Ectodermal cell (in vitro differentiated cells): ENCODE data around the gene NDC80. TPM values are rescaled to one million over a fixed set of nuclear protein-coding genes. Genes with fewer than 3 reads are reported as not detected.
A peak's percentile ranks its signal among the peaks of the same experiment; 100 is the strongest.
"Not testable (repeated sequence)": the region's sequence is repeated elsewhere in the genome, so short reads cannot be mapped to it uniquely, and the experiment has no call there.

ENCODE experiments used
- H3K27ac ChIP-seq: 2 replicates; pipeline ENCODE4 v1.7.0; 2013; ENCODE audit warnings: mild to moderate bottlenecking, low read depth, low read length; ENCODE audit not compliant: insufficient read depth, poor library complexity, severe bottlenecking
- H3K27me3 ChIP-seq: 2 replicates; pipeline ENCODE4 v1.7.0; 2013; ENCODE audit warnings: mild to moderate bottlenecking, low read length; ENCODE audit not compliant: insufficient read depth, control insufficient read depth, poor library complexity, severe bottlenecking
- H3K36me3 ChIP-seq: one replicate; pipeline ENCODE4 v1.7.0; 2013; ENCODE audit warnings: low read length; ENCODE audit not compliant: control insufficient read depth, insufficient read depth
- H3K4me1 ChIP-seq: one replicate; pipeline ENCODE4 v1.7.0; 2013; ENCODE audit warnings: low read length; ENCODE audit not compliant: control insufficient read depth, insufficient read depth
- H3K4me3 ChIP-seq: 2 replicates; pipeline ENCODE4 v1.7.0; 2013; ENCODE audit warnings: low read depth, low read length, control low read depth; ENCODE audit not compliant: insufficient read depth
- H3K9me3 ChIP-seq: 2 replicates; pipeline ENCODE4 v1.7.0; 2013; ENCODE audit warnings: mild to moderate bottlenecking, low read length, moderate library complexity; ENCODE audit not compliant: control insufficient read depth
- WGBS, 2 experiments: methylation state at CpG; one replicate each; pipeline ENCODE4 v1.1.7; 2013; ENCODE audit warnings: missing lambda C conversion rate in 2 of 2; 5-methylcytosine and 5-hydroxymethylcytosine counted together
- polyA plus RNA-seq, 4 experiments: library from polyadenylated mRNA; stranded (reverse); fragments of 50-300 nt; gene quantifications; one replicate each; pipeline ENCODE4 v1.2.3, GENCODE V29; 2013

The NDC80 gene
- polyA plus RNA-seq (2013, experiment 1 of 4), result 47.9 TPM
- polyA plus RNA-seq (2013, experiment 2 of 4), result 38.3 TPM
- 41.9 TPM for polyA plus RNA-seq (2013, experiment 3 of 4)
- 41.5 TPM for polyA plus RNA-seq (2013, experiment 4 of 4)

DNA sequence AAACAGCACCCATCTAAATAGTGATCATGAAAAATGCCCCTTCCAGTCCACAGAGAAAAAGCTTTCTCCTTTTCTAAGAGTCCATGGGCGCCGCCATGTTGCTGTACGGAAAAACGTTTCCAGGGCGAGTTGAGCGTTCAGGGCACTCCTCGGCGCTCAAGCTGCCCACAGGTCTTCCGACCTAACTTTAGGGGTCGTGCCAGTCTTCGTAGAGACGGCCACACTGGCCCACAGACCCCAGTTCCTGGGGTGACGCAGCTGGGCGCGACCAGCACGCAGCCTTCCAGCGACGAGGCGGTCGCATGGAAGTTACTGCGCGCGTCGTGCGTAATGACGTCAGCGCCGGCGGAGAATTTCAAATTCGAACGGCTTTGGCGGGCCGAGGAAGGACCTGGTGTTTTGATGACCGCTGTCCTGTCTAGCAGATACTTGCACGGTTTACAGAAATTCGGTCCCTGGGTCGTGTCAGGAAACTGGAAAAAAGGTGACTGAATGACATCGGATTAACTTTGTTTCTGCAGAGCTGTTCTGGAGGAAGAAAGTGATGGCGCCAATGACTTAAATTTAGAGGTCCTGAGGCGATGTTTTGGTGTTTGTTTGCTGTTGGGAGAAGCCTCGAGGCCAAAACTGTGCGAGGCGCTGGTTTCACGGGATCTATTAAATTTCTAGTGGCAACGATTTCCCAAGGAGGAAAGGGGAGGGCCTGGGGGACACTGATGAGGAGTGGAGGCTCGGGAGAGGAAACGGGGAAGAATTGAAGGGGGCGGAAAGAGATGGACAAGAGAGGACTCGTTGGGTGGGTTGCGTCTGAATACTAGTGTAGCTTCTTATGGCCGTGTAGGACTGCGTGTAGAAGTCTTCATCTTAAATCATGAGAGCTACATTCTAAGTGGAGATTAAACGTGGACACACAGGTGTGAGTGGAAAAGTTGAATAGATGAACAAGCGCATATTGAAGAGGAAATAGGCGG lies at the start of gene NDC80, which contains the start of gene METTL4:
Gene NDC80 (plus strand): TSS at position 358 of the 971 bp plus-strand sequence. CDS start 1,429 bp downstream, outside the sequence.
Gene METTL4 (minus strand): TSS at position 306 of the 971 bp plus-strand sequence. CDS start 4,289 bp downstream, outside the sequence.
- Histone ChIP-seq H3K36me3 (peaks cover 14% of the 10 kb centered on the region), H3K27ac (peak within 1 kb of the TSS; percentile 93), H3K4me1 (peaks cover 6% of the 10 kb centered on the region), H3K4me3 (peak within 1 kb of the TSS; percentile 65), H3K27me3 (no peaks in the 10 kb centered on the region), H3K9me3 (no peaks in the 10 kb centered on the region)
- 0% methylated on average over 55 of the region's 55 CpGs for WGBS, 2 experiments

DNA sequence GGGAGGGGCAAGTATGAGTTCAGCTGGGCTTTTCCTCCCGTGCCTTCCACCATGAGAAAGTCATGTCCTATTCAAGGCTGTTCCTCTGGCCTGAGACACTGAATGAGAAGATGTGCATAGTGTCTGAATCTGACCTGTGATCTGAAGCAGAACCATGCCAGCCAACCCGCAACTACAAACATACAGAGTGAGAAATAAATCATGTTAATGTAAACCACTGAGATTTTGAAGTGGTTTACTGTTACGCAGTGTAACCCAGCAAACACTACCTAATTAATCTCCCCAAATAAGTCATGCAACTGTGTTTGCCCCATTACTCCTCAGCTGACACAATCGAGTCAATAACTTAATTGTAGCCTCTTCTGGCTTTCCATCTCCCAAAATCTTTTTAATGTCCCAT lies 49.2 kb upstream of the NDC80 start:
- Histone ChIP-seq H3K36me3 (no peaks in the 10 kb centered on the region), H3K4me3 (no peak overlapping the region), H3K27me3 (no peaks in the 10 kb centered on the region), H3K27ac (no peak overlapping the region), H3K9me3 (no peaks in the 10 kb centered on the region), H3K4me1 (no peaks in the 10 kb centered on the region)
- 93 to 97% methylated on average over 3 to 4 of the region's 4 CpGs for WGBS, 2 experiments

DNA sequence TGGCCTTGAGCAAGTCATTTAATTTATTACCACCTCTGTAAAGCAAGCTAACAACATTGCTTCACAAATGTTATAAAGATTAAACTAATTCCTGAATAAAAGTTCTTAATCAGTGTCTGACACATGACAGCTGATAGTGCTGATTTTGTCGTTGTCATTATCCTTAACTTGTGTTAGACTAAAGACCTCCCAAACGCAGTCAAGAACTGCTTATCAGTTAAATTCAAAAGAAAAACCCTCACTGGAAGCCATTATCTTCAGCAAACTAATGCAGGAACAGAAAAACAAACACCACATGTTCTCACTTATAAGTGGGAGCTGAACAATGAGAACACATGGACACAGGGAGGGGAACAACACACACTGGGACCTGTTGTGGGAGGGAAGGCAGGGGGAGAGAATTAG lies 46.6 kb upstream of the NDC80 start:
- not testable (repeated sequence) for H3K27ac ChIP-seq, H3K27me3 ChIP-seq, H3K36me3 ChIP-seq, H3K9me3 ChIP-seq, H3K4me3 ChIP-seq, H3K4me1 ChIP-seq
- 82 to 88% methylated on average over 2 of the region's 2 CpGs for WGBS, 2 experiments

DNA sequence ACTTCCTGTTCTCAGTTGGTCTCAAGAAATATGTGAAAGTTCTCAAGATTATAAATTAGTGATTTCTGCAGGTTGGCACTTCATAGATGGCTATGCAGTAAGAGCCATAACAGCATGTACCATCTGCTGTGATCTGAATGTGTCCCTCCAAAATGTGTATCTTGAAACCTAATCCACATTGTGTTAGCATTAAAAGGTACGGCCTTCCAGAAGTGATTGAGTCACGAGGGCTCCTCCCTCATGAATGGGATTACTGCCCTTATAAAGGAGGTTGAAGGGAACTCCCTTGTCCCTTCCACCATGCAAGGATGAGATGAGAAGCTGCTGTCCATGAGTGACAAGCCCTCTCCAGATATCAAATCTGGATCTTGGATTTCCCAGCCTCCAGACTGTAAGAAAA lies 45.0 kb upstream of the NDC80 start:
- WGBS, 2 experiments, result 85 to 96% methylated on average over 2 of the region's 2 CpGs
- Histone ChIP-seq H3K27ac (no peak overlapping the region), H3K4me3 (no peak overlapping the region), H3K36me3 (no peaks in the 10 kb centered on the region), H3K27me3 (no peaks in the 10 kb centered on the region), H3K4me1 (no peaks in the 10 kb centered on the region), H3K9me3 (no peaks in the 10 kb centered on the region)

DNA sequence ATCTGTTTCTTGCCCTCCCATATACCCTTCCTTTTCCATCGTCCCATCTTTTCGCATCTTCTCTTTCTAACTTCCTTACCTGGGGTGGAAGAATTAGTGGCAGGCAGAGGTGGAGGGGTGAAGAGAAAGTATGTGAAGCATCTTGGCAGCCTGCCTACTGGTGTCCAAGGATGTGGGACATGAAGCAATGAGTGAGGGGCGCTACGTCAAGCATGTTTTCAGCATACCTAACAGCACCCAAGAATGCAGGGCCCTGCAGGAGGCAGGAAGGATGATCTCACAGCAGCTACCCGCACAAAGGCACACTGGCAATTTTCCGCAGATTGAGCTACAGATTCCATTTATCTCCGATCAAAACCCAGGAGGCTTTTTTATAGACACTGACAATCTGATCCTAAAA lies 42.2 kb upstream of the NDC80 start:
- H3K36me3 ChIP-seq, result no peaks in the 10 kb centered on the region
- no peaks in the 10 kb centered on the region for H3K9me3 ChIP-seq
- no peak overlapping the region for H3K27ac ChIP-seq
- WGBS, 2 experiments, result 89 to 93% methylated on average over 5 to 7 of the region's 7 CpGs
- H3K27me3 ChIP-seq, result no peaks in the 10 kb centered on the region
- no peaks in the 10 kb centered on the region for H3K4me1 ChIP-seq
- H3K4me3 ChIP-seq, result no peak overlapping the region

DNA sequence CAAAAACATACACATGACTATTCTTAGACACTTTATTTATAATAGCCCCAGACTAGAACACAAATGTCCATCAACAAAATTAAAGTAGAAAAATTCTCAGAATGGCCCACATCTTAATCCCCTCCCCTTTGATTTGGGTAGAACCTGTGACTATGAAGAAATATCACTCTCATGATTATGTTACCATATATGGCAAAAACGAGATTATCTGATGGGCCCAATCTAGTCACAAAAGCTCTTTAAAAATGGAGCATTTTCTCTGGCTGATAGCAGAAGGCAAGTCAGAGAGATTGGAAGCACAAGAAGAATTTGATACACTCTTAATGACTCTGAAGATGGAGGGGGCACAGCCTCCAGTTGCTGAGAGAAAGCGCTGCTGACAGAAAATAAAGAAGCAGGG lies 39.6 kb upstream of the NDC80 start:
- Histone ChIP-seq H3K4me1 (no peaks in the 10 kb centered on the region), H3K27ac (no peak overlapping the region), H3K9me3 (no peaks in the 10 kb centered on the region), H3K36me3 (no peaks in the 10 kb centered on the region), H3K4me3 (no peak overlapping the region), H3K27me3 (no peaks in the 10 kb centered on the region)
- 88 to 95% methylated on average over 2 of the region's 2 CpGs for WGBS, 2 experiments

DNA sequence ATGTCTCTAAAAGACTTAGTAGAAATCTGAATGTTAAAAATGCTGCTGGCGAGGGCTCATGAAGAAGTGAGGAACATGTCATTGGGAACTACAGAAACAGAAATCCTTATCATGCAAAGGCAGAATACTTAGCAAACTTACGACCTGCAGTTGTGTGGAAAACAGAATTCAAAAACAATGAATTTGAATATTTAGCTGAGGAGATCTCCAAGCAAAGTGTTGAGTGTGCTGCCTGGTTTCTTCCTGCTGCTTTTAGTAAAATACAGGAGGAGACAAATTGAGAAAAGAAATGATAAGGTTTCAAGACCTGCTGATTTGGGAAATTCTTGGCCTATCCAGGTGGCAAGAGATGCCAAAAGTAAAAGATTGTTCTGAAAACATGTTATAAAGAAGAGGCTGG lies 38.6 kb upstream of the NDC80 start:
- 95 to 98% methylated on average over 2 of the region's 2 CpGs for WGBS, 2 experiments
- Histone ChIP-seq H3K4me3 (no peak overlapping the region), H3K9me3 (no peaks in the 10 kb centered on the region), H3K27me3 (no peaks in the 10 kb centered on the region), H3K36me3 (no peaks in the 10 kb centered on the region), H3K4me1 (no peaks in the 10 kb centered on the region), H3K27ac (no peak overlapping the region)

DNA sequence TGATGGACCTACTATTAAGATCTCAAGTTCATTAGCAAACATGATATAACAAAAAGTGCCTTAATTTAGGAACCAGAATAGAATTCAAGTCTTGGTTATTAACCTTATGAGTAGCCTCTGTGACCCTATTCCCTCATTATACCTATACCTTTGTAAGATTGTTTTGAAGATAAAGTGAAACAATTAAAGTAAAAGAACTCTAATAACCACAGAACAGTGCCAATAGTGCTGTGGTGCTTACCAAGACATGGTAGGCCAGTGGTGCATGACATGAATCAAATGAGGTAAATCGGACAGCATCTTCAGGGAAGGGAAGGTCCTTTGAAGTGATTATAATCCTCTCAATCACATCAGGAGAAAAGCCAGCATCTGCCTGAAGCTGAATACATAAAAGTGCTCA lies 36.5 kb upstream of the NDC80 start:
- WGBS, 2 experiments, result 96 to 100% methylated on average over 1 of the region's 1 CpG
- H3K4me3 ChIP-seq, result no peak overlapping the region

DNA sequence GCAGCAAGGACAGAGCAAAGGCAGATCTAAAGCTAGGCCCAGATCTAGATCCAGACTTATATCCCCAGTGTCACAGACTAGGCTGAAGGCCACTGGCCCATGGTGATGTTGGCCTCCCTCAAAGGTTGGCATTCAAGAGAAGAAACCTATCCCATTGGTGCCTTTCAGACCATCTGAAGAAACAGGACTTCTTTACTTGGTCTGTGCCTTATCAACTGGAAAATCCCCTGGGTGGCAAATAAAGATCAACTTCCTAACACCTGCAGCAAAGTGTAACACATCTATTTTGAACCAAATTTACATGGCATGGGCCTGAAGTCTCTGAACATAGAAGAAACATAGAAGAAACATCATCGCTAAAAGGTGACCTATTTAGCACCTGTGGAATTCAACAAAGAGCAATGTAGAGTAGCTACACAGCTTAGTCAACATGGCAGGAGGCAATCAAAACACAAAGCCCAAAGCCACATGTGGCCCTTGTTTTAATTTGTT lies 35.9 kb upstream of the NDC80 start:
- WGBS, 2 experiments, result 96 to 100% methylated on average over 1 of the region's 1 CpG
- no peaks in the 10 kb centered on the region for H3K27me3 ChIP-seq
- H3K9me3 ChIP-seq, result no peaks in the 10 kb centered on the region
- H3K4me3 ChIP-seq, result no peak overlapping the region
- H3K36me3 ChIP-seq, result no peaks in the 10 kb centered on the region
- H3K4me1 ChIP-seq, result peaks cover 1% of the 10 kb centered on the region
- H3K27ac ChIP-seq, result no peak overlapping the region

More for the DNA sequence above, 36.5 kb upstream of the NDC80 start:
- no peaks in the 10 kb centered on the region for H3K9me3 ChIP-seq
- H3K36me3 ChIP-seq, result no peaks in the 10 kb centered on the region
- H3K4me1 ChIP-seq, result no peaks in the 10 kb centered on the region
- no peaks in the 10 kb centered on the region for H3K27me3 ChIP-seq
- H3K27ac ChIP-seq, result no peak overlapping the region

DNA sequence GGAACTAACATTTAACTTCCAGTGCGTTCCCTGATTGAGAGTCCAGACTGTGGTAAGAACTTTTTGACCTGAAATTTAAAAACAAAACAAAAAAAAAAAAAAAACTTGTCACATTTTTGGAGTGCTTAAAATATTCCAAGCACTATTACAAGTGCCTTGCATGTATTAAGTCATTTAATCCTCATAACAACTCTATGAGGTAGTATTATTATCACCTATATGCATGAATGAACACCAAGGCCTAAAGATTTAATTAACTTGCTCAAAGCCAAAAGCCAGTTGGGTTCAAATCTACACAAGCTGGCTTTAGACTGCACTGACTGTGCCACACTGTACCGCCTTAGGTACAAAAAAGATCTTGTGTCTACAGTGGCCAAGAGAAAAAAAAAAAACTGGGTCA lies 35.3 kb upstream of the NDC80 start:
- Histone ChIP-seq H3K9me3 (no peaks in the 10 kb centered on the region), H3K4me1 (peaks cover 4% of the 10 kb centered on the region), H3K36me3 (no peaks in the 10 kb centered on the region), H3K27me3 (no peaks in the 10 kb centered on the region), H3K4me3 (no peak overlapping the region), H3K27ac (no peak overlapping the region)
- WGBS, 2 experiments, result 91 to 100% methylated on average over 2 of the region's 2 CpGs
